Measurements from ENCODE around the gene ESPNL.

Gene ESPNL

DNA sequence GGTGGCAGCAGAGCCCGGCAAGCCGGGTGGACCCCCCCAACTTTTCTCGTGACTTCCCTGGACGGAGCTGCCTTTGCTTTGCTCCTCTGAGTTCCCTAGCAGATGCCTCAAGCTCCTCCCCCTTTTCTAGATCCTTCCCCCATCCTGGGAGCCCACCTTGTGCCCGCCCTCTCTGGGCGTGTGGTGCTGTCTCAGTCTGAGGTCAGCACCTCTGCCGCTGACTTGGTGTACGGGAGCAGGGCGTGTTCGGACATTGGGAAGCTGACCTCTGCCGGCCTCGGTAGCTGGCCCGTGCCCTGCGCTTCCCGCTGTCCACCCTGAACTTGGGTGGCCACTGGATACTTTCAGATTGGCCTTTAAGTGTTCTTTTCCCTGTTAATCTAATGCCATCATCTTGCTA is 19.6 kb upstream of the ESPNL start:
- TF ChIP-seq, protein P1, sequence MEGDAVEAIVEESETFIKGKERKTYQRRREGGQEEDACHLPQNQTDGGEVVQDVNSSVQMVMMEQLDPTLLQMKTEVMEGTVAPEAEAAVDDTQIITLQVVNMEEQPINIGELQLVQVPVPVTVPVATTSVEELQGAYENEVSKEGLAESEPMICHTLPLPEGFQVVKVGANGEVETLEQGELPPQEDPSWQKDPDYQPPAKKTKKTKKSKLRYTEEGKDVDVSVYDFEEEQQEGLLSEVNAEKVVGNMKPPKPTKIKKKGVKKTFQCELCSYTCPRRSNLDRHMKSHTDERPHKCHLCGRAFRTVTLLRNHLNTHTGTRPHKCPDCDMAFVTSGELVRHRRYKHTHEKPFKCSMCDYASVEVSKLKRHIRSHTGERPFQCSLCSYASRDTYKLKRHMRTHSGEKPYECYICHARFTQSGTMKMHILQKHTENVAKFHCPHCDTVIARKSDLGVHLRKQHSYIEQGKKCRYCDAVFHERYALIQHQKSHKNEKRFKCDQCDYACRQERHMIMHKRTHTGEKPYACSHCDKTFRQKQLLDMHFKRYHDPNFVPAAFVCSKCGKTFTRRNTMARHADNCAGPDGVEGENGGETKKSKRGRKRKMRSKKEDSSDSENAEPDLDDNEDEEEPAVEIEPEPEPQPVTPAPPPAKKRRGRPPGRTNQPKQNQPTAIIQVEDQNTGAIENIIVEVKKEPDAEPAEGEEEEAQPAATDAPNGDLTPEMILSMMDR (IDR thresholded peaks at IDR 0.05): no peak
- DNase-seq: no peak
- no peaks in the 10 kb centered on the region for H3K9me3 ChIP-seq
- H3K27ac ChIP-seq: no peak overlapping the region
- peaks cover 23 to 43% (median 39%) of the 10 kb centered on the region in 3 donors for H3K36me3 ChIP-seq
- intact Hi-C loops (cut with DNase I; ENCODE audit: low total_unique reads): loop anchor here (10.0 kb wide), 1 partner anchor 114 kb away; no protein-coding TSS in a partner anchor
- no peak overlapping the region for H3K4me3 ChIP-seq
- H3K27me3 ChIP-seq: no peaks in the 10 kb centered on the region
- H3K4me1 ChIP-seq: no peaks in the 10 kb centered on the region

DNA sequence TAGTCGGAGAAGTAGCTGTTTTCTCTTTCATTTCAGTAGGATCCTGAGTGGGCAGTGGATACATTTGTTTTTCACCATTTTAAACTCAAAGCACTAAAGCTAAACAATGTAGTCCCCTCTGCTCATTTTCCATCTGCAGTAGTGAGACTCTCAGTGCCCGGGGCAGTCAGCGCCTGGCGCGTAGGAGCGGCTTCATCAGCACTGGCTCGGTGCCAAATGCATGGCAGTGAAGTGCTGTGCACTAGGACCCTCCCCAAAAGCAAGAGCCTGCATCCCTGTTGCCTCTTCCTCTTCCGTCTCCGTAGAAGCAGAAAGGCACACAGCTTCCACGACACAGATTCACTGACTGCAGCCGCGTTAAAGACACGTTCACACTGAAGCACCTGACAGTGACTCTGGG is 19.0 kb upstream of the ESPNL start:
- Histone ChIP-seq H3K27ac (no peak overlapping the region), H3K36me3 (peaks cover 23 to 44% (median 41%) of the 10 kb centered on the region in 3 donors), H3K4me3 (no peak overlapping the region), H3K4me1 (no peaks in the 10 kb centered on the region), H3K9me3 (no peaks in the 10 kb centered on the region), H3K27me3 (no peaks in the 10 kb centered on the region)
- intact Hi-C loops (cut with DNase I; ENCODE audit: low total_unique reads): loop anchor here (10.0 kb wide), 1 partner anchor 114 kb away; no protein-coding TSS in a partner anchor
- TF ChIP-seq, protein P1 (IDR thresholded peaks at IDR 0.05): no peak
- no peak for DNase-seq

DNA sequence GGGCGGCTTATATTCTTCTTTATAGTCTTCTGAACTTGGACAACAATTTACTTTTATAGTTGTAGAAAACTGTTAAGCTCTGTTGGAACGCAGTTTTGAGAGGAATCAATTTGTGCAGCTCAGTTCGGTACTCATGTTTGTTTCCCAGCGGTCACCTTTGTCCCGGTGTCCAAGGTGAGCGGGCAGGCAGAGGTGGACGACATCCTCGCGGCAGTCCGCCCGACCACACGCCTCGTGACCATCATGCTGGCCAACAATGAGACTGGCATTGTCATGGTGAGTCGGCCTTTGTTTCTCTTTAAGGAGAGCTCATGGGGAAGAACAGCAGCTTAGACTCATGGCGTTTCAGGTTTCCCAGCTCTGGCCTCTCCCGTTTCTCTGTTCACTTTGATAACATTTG is 18.6 kb upstream of the ESPNL start:
- TF ChIP-seq, protein P1 (IDR thresholded peaks at IDR 0.05): no peak
- DNase-seq: no peak
- H3K4me3 ChIP-seq: no peak overlapping the region
- no peaks in the 10 kb centered on the region for H3K27me3 ChIP-seq
- intact Hi-C loops (cut with DNase I; ENCODE audit: low total_unique reads): loop anchor here (10.0 kb wide), 1 partner anchor 113 kb away; no protein-coding TSS in a partner anchor
- H3K36me3 ChIP-seq: peaks cover 23 to 44% (median 42%) of the 10 kb centered on the region in 3 donors
- H3K27ac ChIP-seq: no peak overlapping the region
- H3K4me1 ChIP-seq: no peaks in the 10 kb centered on the region
- H3K9me3 ChIP-seq: no peaks in the 10 kb centered on the region

DNA sequence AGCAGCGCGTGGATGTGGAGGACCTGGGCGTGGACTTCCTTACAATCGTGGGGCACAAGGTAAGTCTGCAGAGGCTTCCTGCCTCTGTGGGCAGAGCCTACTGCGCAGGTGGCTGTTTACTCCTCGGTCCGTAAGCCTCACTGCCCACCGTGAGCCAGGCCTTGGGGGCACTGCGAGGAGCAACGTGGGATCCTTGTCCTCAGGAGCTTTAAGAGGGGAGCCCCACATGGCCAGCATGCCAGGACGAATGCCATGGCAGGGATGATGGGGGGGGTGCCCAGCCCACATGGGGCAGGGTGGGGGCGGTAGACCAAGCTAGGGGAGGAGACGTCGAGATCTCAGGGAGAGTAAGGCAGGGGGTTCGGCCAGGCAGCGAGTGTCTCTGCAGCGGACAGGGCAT is 18.0 kb upstream of the ESPNL start:
- no peak for DNase-seq
- Histone ChIP-seq H3K4me1 (no peaks in the 10 kb centered on the region), H3K27me3 (no peaks in the 10 kb centered on the region), H3K36me3 (peaks cover 23 to 44% (median 42%) of the 10 kb centered on the region in 3 donors), H3K9me3 (no peaks in the 10 kb centered on the region), H3K27ac (no peak overlapping the region), H3K4me3 (no peak overlapping the region)
- TF ChIP-seq, protein P1 (IDR thresholded peaks at IDR 0.05): no peak
- intact Hi-C loops (cut with DNase I; ENCODE audit: low total_unique reads): loop anchor here (10.0 kb wide), 1 partner anchor 113 kb away; no protein-coding TSS in a partner anchor

DNA sequence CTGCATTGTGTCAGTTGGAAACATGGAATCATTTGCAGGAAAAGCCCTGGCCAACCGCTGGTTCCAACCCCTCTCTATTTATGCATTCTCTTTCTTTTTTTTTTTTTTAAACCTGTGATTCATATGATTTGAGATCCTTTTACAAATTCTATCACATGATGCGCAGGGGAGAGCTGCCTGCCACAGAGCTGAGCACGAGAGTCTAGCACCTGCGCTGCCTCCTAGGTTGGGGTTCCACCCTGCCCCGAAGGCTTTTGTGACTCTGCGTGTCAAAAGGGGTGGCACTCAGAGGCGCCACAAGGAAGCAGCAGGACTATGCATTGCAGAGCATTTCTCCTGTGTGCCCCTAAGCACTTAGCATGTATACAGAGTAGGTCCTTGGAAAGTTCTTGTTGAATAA is 17.3 kb upstream of the ESPNL start:
- no peaks in the 10 kb centered on the region for H3K4me1 ChIP-seq
- DNase-seq: no peak
- no peak overlapping the region for H3K27ac ChIP-seq
- H3K4me3 ChIP-seq: no peak overlapping the region
- no peaks in the 10 kb centered on the region for H3K27me3 ChIP-seq
- intact Hi-C loops (cut with DNase I; ENCODE audit: low total_unique reads): loop anchor here (10.0 kb wide), 1 partner anchor 112 kb away; no protein-coding TSS in a partner anchor
- TF ChIP-seq, protein P1 (IDR thresholded peaks at IDR 0.05): no peak
- H3K9me3 ChIP-seq: no peaks in the 10 kb centered on the region
- H3K36me3 ChIP-seq: peaks cover 23 to 44% (median 42%) of the 10 kb centered on the region in 3 donors
